Thoracic aorta (tissue), 2 donors: Measurements from ENCODE around the gene PPP6R3. TPM values are rescaled to one million over a fixed set of nuclear protein-coding genes. Genes with fewer than 3 reads are reported as not detected.
"Not testable (repeated sequence)": the region's sequence is repeated elsewhere in the genome, so short reads cannot be mapped to it uniquely, and the experiment has no call there.

Experiments
- ATAC-seq: fragments of 150-250 bp; one replicate; pipeline ENCODE4 v1.8.0; 2017; ENCODE audit warnings: low read depth; ENCODE audit not compliant: insufficient number of reproducible peaks, low FRiP score
- DNase-seq: peaks from one replicate; pipeline ENCODE4 v3.0.0-alpha.2; 2020; ENCODE audit warnings: low spot score
- H3K27ac ChIP-seq, 2 donors: fragments of 200-600 bp; sonication (generic); 1 replicate in 1 of 2; 2 replicates in 1 of 2; pipeline ENCODE4 v1.5.1; 2016; ENCODE audit warnings: mild to moderate bottlenecking in 2 of 2, moderate library complexity in 2 of 2
- H3K27me3 ChIP-seq: fragments of 200-600 bp; sonication (generic); replicated peaks from 2 replicates; pipeline ENCODE4 v1.6.0; 2016; ENCODE audit warnings: mild to moderate bottlenecking; ENCODE audit not compliant: insufficient read depth
- H3K36me3 ChIP-seq: fragments of 200-600 bp; sonication (generic); one replicate; pipeline ENCODE4 v1.5.1; 2016
- H3K4me1 ChIP-seq, 2 donors: fragments of 200-600 bp; sonication (generic); 1 replicate in 1 of 2; 2 replicates in 1 of 2; pipeline versions ENCODE4 v1.5.1 to v1.6.0; 2016; ENCODE audit warnings: low read depth in 2 of 2, mild to moderate bottlenecking in 1 of 2; ENCODE audit not compliant: control insufficient read depth in 1 of 2
- H3K4me3 ChIP-seq: fragments of 200-600 bp; sonication (generic); 2 replicates; pipeline ENCODE4 v1.5.1; 2016; ENCODE audit warnings: mild to moderate bottlenecking
- H3K9me3 ChIP-seq: fragments of 200-600 bp; sonication (generic); 2 replicates; pipeline ENCODE4 v1.5.1; 2016
- CTCF ChIP-seq: fragments of 200-600 bp; sonication (generic); IDR thresholded peaks from one replicate; pipeline ENCODE4 v1.5.1; 2019; ENCODE audit warnings: antibody characterized with exemption
- total RNA-seq, 2 donors: library from RNA; depleted of rRNA; stranded (reverse); fragments of >200 nt; gene quantifications; one replicate each; pipeline versions ENCODE4 v1.1.0 to v1.2.3, GENCODE V29; 2016

PPP6R3 gene
- total RNA-seq, 2 donors from 2014 or later, result 75.4 to 166 TPM

DNA sequence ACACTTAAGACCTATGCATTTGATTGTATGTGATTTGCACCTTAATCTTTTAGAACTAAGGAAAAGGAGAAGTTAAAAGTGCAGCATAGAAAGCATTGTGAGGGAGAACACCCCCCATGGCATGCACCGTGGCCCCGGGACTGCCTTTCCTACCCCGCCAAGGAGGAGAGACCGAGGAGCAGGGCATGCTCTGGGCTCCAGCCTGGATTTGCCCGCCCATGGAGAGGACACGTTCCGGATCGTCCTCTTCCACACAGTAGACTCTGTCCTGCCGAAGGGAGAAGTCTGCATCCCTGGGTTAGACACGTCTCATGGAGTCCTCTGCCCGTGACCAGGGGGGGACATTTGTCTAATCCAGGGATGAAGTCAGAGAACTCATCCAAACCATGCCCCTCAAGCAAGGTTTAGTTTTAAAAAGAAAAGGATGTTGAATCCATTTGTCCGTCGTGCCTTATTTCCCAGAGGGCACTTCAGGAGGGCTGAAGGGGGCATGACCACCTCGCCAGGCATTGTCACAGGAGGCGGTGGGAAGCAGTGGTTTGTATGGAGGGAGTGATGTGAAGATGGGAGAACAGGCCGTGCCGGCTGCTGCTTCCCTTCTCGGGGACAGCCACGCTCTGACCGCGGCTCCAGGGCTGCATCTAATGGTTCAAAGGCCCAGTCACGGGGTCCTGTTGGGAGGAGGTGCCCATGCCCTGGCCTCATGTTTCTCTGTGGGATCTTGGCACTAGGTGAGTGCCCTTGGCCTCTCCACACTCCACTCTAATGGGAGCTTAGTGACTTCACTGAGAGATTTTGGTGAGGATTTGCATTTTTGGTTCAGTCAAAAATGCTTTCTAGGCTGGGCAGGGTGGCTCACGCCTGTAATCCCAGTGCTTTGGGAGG, 157.6 kb downstream of the PPP6R3 start:
- no peak for TF ChIP-seq CTCF
- ATAC-seq, result no peak
- no peaks in the 10 kb centered on the region for H3K4me1 ChIP-seq

DNA sequence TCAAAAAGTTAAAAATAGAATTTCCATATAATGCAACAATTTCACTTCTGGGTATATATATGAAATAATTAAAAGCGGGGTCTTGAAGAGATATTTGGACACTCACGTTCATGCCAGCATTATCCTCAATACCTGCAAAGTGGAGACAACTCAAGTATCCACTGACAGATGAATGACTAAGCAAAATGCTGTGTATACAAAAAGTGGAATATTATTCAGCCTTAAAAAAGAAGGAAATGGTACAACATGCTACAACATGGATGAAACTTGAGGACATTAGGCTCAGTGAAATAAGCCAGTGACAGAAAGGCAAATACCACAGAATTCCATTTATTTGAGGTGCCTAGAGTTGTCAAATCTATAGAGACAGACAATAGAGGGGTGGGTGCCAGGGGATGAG, 161.3 kb downstream of the PPP6R3 start:
- no peaks in the 10 kb centered on the region for H3K9me3 ChIP-seq
- DNase-seq (no peak), ATAC-seq (no peak)
- H3K36me3 ChIP-seq, result no peaks in the 10 kb centered on the region
- no peak for TF ChIP-seq CTCF
- no peak overlapping the region for H3K27ac ChIP-seq
- H3K27me3 ChIP-seq, result no peaks in the 10 kb centered on the region
- H3K4me1 ChIP-seq, result no peaks in the 10 kb centered on the region
- H3K4me3 ChIP-seq, result no peak overlapping the region

More for the DNA sequence above, 157.6 kb downstream of the PPP6R3 start:
- no peaks in the 10 kb centered on the region for H3K9me3 ChIP-seq
- H3K27me3 ChIP-seq, result no peaks in the 10 kb centered on the region
- no peak overlapping the region for H3K27ac ChIP-seq
- H3K36me3 ChIP-seq, result peaks cover 19% of the 10 kb centered on the region
- no peak for DNase-seq
- no peak overlapping the region for H3K4me3 ChIP-seq

DNA sequence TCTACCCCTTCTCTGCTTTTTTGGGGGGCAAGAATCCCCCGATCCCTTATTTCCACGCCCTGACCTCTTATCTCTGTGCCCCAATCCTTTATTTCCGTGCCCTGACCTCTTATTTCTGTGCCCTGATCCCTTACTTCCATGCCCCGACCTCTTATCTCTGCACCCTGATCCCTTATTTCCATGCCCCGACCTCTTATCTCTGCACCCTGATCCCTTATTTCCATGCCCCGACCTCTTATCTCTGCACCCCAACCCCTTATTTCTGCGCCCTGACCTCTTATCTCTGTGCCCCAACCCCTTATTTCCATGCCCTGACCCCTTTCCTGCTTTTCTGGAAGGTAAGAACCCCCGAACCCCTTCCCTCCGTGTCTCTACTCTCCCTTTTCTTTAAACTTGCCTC, 163.2 kb downstream of the PPP6R3 start:
- not testable (repeated sequence) for H3K4me1 ChIP-seq, ATAC-seq, H3K27ac ChIP-seq, H3K4me3 ChIP-seq, DNase-seq, H3K36me3 ChIP-seq, H3K27me3 ChIP-seq, H3K9me3 ChIP-seq

- not testable (repeated sequence) for H3K27me3 ChIP-seq, H3K9me3 ChIP-seq, H3K36me3 ChIP-seq, H3K4me3 ChIP-seq, DNase-seq, H3K27ac ChIP-seq, ATAC-seq, H3K4me1 ChIP-seq
Observed at GRCh38 chr11:68625069-68625468, 164.5 kb downstream of the PPP6R3 start.

DNA sequence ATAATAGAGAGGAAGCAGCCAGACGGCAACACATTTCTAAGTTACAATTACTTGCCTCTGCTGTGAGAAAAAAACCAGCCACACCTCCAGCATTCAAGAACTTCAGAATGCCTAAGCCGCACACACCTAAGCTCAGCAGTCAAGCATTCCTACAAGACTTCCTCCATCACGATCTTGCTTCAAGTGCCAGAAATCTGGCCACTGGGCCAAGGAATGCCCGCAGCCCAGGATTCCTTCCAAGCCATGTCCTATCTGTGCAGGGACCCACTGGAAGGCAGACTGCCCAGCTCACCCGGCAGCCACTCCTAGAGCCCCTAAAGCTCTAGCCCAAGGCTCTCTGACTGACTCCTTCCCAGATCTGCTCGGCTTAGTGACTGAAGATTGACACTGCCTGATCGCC, 165.7 kb downstream of the PPP6R3 start:
- not testable (repeated sequence) for DNase-seq, H3K4me3 ChIP-seq, H3K9me3 ChIP-seq, H3K27me3 ChIP-seq, H3K4me1 ChIP-seq, H3K36me3 ChIP-seq, ATAC-seq, H3K27ac ChIP-seq

GRCh38 chr11:68628837-68629236, 168.3 kb downstream of the PPP6R3 start:
- not testable (repeated sequence) for DNase-seq, H3K9me3 ChIP-seq, H3K27ac ChIP-seq, ATAC-seq, H3K27me3 ChIP-seq, H3K4me3 ChIP-seq, H3K36me3 ChIP-seq, H3K4me1 ChIP-seq

DNA sequence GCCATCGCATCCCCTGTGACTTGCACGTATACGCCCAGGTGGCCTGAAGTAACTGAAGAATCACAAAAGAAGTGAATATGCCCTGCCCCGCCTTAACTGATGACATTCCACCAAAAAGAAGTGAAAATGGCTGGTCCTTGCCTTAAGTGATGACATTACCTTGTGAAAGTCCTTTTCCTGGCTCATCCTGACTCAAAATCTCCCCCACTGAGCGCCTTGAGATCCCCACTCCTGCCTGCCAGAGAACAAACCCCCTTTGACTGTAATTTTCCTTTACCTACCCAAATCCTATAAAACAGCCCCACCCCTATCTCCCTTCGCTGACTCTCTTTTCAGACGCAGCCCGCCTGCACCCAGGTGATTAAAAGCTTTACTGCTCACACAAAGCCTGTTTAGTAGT, 171.8 kb downstream of the PPP6R3 start:
- H3K36me3 ChIP-seq, H3K27me3 ChIP-seq, H3K4me1 ChIP-seq, H3K27ac ChIP-seq, DNase-seq, H3K4me3 ChIP-seq, ATAC-seq, H3K9me3 ChIP-seq: not testable (repeated sequence)
